Umbilical cord (tissue), 2 donors: ENCODE results near the gene CPNE2. TPM values are rescaled to one million over a fixed set of nuclear protein-coding genes. Genes with fewer than 3 reads are reported as not detected.

Experiments
- DNase-seq: peaks from one replicate; pipeline ENCODE4 v3.0.0-alpha.2; 2015; ENCODE audit warnings: low spot score
- total RNA-seq: library from RNA; depleted of rRNA; stranded (reverse); fragments of >200 nt; gene quantifications from one replicate; pipeline ENCODE4 v1.2.3, GENCODE V29; 2014; ENCODE audit warnings: low replicate concordance; ENCODE audit not compliant: insufficient read depth

The CPNE2 gene
- total RNA-seq, 1 donor from 2014 or later = 23.1 TPM

DNA sequence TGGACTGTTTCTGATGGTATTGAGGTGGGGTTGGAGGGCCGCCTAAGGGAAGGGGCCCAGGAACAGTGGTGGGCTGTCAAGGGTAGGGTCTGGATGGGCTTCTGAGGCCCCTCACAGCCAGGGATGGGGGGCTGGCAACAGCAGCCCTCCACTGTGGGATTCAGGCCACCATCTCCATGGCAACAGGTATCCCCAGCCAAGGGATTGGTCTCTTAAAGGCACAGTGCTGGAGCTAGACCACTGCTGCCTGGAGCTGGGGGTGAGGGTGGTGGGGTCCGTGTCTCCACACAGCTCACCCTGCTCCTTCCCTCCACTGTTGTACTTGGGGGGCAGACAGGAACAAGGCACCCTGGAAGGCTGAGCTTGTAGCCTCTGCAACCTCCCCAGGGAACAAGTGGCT lies 51.6 kb downstream of the CPNE2 start:
- no peak for DNase-seq

DNA sequence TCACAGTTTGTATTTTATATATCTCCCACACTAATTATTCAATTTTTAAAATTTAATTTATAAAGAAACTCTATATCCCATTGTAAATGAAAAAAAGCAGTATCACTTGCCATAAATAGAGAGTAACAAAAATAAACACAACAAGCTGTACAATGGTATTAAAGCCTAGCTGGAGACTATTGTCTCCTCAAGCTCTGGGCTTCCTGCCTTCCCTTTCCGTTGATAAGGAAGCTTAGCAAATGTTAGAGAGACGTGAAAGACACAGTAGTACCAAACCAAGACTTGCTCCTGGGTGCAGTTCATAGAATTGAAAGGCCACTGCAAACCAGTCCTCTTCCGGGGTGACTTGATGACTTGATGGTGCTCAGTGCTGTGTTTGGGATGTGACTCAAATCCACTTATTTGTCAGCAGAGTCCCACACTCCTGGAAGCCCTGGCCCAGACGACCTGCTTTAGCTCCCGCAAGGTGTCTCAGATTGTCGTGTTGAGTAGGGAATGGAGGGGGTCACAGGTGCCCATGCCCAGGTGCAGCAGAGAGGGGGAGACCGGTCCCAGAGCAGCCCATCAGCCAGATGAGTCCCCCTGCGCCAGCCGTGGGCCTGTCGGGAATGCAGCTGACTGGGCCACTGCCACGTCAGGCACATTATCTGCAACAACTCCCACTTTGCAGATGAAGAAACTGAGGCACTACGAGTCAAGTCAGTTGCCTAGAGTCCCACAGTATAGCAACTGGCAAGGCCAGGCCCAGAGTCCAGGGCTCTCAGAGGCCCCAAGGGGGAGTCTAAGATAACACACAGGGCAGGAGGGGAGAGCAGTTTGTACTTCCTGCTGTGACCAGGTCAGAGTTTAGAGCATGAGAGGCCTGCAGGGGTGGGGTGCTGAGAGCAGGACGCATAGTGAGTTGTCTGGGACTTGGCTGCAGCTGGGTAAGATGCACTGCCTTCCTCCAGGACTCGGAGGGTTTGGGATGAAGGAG lies 53.0 kb downstream of the CPNE2 start:
- no peak for DNase-seq

DNA sequence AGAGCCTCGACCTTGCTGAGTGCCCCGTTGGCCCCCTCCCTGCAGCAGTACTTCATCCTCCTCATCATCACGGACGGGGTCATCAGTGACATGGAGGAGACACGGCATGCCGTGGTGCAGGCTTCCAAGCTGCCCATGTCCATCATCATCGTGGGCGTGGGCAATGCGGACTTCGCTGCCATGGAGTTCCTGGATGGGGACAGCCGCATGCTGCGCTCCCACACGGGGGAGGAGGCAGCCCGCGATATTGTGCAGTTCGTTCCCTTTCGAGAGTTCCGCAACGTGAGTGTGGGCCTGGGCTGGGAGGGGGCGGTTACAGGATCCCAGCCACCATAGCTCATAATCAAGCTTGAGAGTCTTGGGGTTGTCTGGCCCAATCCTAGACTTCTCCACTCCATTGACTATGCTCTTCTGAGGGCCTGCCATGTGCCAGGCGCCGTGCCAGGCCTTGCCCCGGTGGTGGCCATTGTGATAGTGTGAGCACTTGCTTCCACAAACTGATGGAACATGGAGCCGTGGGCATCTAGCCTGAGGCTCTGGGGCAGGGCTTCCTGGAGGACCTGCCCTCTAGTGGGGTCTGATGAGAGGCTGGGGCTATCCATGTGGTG lies 53.8 kb downstream of the CPNE2 start:
- DNase-seq = no peak

DNA sequence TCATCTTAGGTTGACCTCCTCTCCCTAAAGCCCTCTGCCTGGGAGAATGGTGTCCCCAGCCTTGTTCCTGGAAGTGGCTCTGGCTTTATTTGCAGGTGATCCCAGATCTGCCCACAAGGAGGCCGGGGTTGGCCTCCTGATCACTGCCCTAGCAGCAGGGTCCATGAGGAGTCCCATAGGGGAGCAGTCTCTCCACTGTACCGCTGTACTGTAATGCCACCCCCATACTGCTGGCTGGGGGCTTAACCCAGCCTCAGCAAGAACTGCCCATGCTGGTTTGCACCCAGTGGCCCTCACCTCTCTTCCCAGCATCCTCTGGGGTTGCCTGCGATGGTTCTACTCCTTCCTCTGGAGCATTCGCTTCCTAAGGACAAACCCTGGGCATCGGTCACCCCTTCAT lies 54.4 kb downstream of the CPNE2 start:
- DNase-seq = no peak

DNA sequence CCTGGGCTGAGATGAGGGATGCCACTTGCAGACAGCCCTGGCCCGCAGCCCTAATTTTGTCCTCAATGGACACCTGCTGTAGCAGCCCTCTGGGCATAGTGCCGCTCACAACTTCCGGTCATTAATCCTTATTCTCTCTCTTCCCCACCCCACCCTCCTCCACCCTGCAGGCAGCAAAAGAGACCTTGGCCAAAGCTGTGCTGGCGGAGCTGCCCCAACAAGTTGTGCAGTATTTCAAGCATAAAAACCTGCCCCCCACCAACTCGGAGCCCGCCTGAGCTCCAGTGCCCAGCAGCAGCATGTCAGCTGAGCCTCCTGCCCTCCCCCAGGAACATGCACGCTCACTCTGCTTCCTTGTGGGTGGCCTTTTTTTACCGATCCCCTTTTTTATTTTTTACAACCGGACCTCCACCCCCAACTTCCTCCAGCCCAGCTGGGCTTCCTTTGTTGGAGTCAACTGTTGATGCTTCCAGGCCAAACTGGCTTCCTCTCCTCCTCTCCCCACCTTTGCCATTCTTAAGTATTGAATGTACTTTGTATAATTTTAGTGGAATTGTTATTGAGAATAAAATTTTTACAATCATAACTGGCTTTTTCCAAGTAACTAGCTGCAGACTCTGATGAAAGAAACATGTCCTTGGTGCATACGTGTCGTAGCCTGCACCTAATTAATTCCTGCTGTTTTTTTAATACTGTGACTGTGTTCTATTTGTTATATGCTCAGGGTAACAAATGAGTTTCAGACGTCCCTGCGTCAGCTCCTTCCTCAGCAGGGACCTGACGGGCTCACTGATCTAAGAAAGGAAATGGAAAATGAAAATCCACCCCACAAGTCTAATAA lies 55.2 kb downstream of the CPNE2 start:
- peak; percentile 24 for DNase-seq

DNA sequence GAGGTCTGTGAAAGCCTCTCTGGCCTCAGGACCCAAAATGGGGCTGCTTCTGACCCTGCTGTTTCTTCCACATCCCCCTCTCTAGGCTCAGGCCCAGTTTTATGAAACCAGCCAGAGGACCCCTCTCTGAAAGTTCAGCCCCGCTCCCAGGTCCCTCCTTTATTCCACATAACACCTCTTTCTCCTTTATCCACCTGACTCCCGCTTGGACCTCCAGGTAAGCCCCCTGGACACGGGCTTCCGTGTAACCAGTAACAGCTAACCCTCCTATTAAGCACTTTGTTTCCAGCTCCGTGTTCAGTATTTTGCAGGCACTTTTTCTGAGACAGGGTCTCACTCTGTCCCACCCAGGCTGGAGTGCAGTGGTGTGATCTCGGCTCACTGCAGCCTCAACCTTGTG lies 56.1 kb downstream of the CPNE2 start:
- no peak for DNase-seq

DNA sequence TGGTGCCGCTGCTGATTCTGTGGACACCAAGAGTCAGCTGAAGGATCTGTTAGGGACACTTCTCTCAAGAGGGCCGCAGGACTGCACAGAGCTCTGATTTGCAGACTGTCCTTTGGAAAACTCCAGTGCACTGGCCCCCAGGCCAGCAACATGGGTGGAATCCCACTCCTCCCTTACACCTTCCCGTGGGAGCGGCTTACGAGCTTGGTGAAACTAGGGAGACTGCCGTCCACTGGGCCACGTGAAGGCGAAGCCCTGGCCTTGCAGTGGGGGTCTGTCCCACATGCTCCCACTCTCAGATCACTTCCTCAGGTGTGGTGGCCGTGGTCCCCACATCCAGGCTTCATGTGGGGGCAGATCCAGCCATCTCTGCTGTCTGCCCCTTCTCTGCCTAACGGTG lies 57.0 kb downstream of the CPNE2 start:
- no peak for DNase-seq

DNA sequence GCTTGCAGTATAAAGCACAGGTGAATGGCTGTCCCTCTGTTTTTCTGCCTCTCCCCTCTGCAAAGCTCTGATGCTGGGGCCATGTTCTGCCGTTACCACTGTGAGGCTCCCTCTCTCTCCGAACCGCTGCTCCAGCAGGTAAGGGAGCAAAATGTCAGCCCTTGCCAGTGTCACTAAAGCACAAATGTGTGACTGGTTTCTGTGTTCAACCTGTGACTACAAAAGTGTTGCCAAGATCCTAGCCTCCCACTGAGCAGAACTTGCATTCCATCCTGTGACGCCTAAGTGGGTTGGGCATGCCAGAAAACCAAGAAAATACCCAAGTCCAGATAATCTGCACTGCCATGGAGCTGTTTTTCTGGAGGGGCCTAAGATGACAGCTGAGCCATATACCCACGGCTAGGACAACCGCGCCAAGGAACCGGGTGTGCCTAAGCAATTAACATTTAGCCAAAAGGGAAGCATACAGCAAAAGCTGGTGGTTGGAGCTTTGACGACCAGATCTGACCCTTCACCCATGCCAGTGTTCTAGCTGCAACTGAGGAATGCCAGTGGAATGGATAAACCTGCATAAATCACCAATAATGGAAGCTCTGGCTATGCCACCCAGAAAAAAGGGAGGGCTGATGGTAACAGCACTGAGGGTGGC lies 58.4 kb downstream of the CPNE2 start:
- no peak for DNase-seq

DNA sequence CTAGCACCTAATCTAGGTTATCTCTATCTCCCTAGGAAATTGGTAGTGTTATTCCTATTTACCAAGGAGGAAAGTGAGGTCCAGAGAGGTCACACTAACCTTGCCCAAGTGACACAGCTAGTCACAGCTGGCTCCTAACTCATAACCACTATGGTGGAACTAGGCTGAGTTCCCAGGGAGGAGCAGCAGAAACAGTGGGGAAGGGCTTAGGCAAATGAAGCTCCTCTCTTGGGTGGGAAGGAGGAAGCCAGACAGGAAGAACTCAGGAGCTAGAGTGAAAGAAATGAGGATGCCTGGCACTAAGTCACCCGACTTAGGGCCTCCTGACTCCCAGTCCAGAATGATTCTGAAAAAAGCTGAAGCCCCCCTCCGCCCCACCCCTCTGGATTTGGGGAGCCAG lies 59.0 kb downstream of the CPNE2 start:
- DNase-seq = no peak

DNA sequence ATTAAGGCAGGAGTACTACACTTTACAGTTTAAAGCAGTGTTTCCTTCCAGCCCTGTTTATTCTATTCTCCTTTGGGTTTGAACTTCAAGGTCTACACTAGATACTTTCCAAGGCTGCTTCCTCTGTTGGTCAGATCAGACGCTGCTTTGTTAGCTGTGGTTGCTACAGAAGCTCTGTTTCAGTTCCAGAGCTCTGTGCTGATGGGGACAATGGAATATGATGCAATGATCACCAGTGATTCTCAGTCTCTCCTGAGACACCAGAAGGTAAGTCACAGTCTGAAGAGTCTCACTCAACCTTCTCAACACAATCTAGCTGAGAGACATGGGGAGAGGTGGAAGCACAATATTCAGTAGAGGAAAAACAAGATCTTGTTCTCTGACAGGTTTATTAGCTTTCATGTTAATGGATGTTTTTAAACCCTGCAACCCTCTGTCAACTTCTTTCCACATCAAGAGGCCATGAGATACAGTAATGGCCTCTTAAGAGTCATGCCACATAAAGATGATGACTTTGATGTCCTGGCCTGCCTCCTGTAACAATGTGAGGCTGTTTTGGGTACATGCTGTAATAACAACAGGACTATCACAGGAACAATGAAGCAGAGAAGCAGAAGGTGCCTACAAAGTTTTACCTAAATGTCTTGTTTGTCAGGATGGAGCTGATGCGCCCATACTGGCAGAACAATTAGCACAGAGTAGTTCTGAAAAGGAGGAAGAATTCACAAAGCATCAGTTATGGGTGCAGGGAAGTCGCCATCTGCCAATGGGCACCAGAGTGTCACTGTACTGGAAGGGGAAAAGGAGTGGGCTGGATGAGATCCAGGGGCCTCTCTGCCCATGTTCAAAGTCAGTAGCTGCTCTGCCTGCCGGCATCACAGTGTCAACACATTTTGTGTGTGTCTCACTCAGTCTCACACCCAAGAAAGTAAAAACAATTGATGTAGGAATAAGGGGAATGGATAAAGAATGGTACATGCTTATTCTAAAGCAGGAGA lies 60.0 kb downstream of the CPNE2 start:
- no peak for DNase-seq

DNA sequence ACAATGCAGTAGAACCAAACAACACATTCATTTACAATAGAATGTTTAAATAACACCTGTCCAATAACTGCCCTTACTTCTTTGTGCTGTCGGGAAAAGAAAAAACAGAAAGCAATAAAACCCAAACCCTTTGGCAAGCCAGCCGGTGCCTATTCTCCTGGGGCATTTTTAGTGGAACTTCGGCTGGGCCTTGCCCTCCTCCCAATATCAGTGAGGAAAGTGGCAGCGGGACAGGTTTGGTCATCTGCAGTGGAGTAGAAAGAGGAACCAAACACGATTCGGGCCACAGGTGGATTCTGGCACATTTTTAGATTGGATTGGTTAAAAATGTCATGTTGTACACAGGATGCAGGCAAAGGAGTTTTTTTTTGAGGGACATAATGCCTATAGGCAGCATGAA lies 61.5 kb downstream of the CPNE2 start:
- DNase-seq = no peak

DNA sequence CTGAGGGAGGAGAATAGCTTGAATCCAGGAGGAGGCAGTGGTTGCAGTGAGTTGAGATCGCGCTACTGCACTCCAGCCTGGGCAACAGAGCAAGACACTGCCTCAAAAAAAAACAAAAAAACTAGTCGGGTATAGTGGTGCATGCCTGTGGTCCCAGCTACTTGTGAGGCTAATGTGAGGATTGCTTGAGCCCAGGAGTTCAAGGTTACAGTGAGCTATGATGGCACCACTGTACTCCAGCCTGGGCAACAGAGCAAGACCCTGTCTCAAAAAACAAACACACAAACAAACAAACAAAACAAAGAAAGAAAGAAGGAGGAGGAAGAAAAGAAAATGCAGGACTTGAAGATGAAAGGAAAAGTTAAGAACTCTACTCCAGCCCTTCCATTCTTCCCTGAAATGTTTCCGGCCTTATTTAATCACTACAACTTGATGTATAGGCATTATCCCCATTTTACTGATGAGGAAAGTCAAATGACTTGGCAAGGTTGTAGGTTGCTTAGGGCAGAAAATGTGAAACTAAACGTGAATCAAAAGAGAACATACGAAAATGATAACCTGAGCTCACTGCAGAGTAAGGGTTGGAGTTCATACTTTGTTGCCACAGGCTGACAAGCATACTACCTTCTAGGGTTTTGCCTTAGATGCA lies 63.4 kb downstream of the CPNE2 start:
- DNase-seq = no peak

DNA sequence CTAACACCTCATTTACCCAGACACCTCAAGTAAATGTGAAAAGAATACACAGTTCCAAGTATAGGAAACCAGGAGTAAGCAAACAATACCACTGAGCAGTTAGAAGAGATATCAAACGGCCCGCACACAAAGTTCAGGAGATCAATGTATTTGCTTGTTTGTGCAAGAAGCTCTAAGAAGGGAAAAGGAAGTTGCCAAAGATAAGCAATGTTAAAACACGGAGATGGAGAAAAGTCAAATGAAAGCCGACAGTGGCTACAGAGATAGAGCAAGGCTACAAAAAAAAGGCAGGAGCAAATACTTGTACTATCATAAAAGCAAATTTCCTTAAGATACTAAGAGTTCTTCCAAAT lies 63.9 kb downstream of the CPNE2 start:
- no peak for DNase-seq

DNA sequence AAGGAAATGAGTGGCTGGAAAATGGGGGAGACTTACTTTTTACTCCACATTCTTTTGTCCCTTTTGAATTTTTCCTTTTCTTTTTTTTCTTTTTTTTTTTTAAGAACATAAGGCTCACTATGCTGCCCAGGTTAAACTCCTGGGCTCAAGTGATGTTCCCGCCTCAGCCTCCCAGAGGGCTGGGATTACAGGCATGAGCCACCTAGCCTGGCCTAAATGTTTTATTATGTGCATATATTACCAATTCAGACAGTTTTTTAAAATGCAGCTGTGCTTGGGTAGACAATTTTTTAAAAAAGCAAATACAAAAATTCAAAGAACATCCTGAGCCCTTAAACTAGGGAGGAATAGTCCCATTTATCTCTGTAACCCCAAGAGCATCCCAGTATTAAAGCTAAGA lies 65.2 kb downstream of the CPNE2 start:
- DNase-seq = no peak

DNA sequence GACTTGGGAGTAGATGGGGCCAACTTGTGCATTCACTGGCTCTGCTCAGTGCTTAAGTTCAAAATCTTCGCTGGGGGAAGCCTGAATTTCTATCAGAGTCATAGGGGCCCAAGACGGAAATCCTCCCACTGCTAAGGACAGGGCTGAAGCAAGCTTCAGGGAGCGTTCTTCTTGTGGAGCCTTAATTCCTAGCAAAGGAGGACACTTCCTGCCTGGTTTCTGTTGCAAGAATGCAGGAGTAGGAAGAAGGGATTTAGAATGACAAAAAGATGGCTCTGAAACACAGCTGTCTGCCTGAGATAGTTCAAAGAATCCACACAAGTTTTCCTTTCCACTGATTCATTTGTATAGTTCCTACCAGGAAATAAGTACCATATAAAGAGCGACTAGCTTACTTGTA lies 67.1 kb downstream of the CPNE2 start:
- no peak for DNase-seq

DNA sequence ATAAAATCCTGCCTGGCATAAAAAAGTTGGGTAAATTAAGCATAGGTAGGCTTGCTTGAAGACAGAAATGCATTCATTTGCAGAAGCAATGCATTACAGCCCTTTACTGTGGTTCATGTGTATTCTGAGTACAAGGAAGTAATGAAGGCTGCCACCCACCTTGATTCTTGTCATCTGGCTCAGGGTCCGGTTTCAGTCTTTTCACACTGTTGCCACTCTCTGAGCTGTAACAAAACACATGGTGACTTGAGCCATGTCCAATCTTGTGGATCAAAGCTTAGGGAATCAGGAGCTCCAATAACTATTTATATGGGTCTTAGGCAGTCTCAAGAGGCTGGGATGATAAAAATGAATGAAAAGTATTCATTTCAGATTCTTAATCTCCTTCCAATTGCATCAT lies 71.5 kb downstream of the CPNE2 start:
- no peak for DNase-seq

DNA sequence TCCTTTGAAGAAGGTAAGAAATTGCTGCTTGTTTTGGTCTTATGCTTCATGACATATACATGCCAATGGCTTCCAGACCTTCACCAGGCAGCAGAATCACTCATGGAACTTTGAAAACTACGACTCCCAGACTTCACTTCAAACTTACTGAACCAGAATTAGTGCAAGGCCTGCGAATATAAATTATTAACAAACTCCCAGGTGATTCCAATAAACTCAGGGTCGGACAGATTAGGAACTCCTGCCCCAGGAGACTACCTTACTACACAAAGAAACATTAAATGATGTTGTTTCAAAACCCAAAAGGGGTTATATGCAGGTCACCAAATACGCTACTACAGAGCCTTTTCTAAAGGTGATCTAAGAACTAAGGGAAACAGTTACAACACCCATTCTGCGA lies 73.1 kb downstream of the CPNE2 start:
- no peak for DNase-seq

DNA sequence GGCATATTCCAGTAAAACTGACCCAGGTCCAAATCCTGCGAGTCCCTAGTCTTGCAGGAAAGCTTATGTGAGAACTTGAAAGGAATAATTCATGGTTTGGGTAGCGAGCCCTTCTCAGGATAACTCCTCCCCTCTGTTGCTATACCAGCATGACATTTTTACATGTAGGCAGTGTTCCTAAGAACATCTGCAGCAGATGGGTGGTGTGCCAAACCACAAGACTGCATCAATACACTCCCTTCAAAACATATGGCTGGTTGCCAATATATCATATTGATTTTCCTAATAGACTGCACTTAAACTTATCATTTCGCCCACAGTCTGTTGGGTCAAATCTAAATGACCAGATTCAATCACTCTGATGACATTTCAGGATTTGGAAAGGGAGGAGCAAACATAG lies 73.6 kb downstream of the CPNE2 start:
- no peak for DNase-seq

DNA sequence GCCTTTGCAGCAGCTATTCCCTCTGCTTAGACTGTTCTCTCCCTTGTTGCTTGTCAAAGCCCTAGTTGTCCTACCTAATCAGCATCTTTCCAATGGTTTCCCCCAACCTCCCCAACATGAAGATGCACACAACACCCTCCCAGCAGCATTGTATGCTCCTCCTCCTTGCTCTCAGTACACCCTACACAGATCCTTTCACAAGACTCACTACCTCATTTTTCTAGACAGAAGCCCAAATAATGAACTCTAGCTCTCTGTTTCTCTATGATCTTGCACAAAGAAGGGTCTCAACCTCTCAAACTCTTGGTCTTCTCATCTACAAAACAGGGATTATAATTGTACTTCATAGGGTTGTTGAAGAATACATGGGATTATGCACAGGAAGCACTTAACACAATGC lies 74.1 kb downstream of the CPNE2 start:
- DNase-seq = no peak

DNA sequence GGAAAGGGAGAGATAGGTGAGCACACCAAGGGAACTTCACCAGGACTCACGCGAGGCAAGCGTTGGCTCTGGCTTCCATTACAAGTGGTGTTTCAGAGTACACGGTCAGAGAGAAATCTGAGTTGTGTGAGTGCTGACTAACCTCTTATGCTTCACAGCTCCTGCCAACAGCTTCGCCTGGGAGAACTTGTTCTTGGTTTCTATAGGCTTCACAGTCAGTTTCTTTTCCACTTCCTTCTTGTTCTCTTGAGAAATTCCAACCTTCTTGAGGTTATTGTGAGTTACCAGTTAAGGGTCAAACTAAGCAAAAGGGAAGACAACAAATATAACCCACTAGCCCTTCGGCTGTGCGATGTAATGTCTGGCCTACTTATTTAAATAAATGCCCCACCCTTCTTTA lies 74.6 kb downstream of the CPNE2 start:
- DNase-seq = peak; percentile 26
